Spleen (tissue), 7 donors: ENCODE measurements around the gene RPL3.
"Not testable (repeated sequence)": the region's sequence is repeated elsewhere in the genome, so short reads cannot be mapped to it uniquely, and the experiment has no call there.

Experiments used
- CTCF ChIP-seq, 11 experiments: fragments of 200-600 bp in 7 of 11; fragments of 450-650 bp in 4 of 11; sonication (generic) in 4 of 11; IDR thresholded peaks in 8 of 11; conservative IDR thresholded peaks in 3 of 11; 1 replicate in 7 of 11; 2 replicates in 4 of 11; pipeline versions ENCODE4 v1.4.0 to v1.8.0; 2016 to 2021; ENCODE audit warnings: antibody characterized with exemption in 11 of 11, inconsistent platforms in 4 of 11, mild to moderate bottlenecking in 1 of 11
- POLR2A ChIP-seq, 3 donors: fragments of 450-650 bp; IDR thresholded peaks; one replicate each; pipeline ENCODE4 v1.5.1; 2017; ENCODE audit warnings: antibody characterized with exemption in 3 of 3, mild to moderate bottlenecking in 1 of 3
- POLR2AphosphoS5 ChIP-seq, 3 donors: sonication (generic); formaldehyde crosslinking; IDR thresholded peaks; one replicate each; pipeline ENCODE4 v1.5.1; 2017; ENCODE audit warnings: antibody characterized with exemption in 3 of 3
- donor health status: DM: no; HTN: no; CAD: no; lungs with moderate emphysema.
- donor health status: DM: no; HTN: no; CAD: no.
- donor health status: DM: no; HTN: no; CAD: no.

- TF ChIP-seq CTCF (IDR thresholded peaks at IDR 0.05 in 8 of 11, conservative IDR thresholded peaks at IDR 0.05 in 3 of 11); POLR2A (IDR thresholded peaks at IDR 0.05); POLR2AphosphoS5 (IDR thresholded peaks at IDR 0.05): not testable (repeated sequence)
Observed at GRCh38 chr22:39330553-39330952, 11.1 kb upstream of the RPL3 start.
